ENCODE measurements around the gene RICTOR. TPM values are rescaled to one million over a fixed set of nuclear protein-coding genes. Genes with fewer than 3 reads are reported as not detected.

Gene RICTOR

DNA sequence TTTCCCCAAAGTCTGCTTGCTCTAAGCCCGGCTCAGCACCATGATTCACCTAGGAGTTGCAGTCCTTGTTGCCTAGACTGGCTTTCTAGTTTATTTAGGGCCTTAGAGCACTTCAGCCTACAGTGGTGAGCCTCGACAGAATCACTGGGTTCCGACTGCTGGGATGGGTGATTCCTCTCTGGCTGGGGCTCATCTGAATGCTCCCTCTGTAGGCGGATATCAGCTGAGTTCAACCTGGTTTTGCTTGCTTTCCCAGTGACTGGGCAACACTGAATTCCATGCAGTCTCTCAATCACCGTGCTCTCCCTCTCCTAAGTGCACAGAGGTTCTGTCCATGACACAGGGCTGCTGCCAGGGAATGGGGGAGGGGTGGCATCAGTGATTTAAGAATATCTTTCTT is 174.3 kb downstream of the RICTOR start:
- no peak overlapping the region for H3K4me3 ChIP-seq (ENCODE audit: low read length)
- no peaks in the 10 kb centered on the region for H3K4me1 ChIP-seq (ENCODE audit: control insufficient read depth, insufficient read depth, low read length)
- H3K36me3 ChIP-seq (ENCODE audit: insufficient read depth, low read length), result peaks cover 38% of the 10 kb centered on the region
- H3K9ac ChIP-seq (ENCODE audit: low read depth, low read length), result no peak overlapping the region
- H3K27me3 ChIP-seq (ENCODE audit: control insufficient read depth, insufficient read depth, low read length), result no peaks in the 10 kb centered on the region
- H3K9me3 ChIP-seq (replicated peaks; ENCODE audit: low read length), result no peaks in the 10 kb centered on the region
- no peak overlapping the region for H3K4me2 ChIP-seq (ENCODE audit: low read length)

DNA sequence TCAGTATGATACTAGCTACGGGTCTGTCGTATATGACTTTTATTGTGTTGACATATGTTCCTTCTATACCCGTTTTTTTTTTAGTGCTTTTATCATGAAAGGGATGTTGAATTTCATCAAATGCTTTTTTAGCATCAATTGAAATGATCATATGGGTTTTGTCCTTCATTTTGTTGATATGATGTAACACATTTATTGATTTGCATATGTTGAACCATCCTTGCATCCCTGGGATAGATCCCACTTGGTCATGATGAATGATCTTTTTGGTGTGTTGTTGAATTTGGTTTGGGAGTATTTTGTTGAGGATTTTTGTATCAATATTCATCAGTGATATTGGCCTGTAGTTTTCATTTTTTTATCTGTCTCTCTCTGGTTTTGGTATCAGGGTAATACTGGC is 177.4 kb downstream of the RICTOR start:
- no peaks in the 10 kb centered on the region for H3K4me1 ChIP-seq (ENCODE audit: control insufficient read depth, insufficient read depth, low read length)
- H3K4me2 ChIP-seq (ENCODE audit: low read length), result no peak overlapping the region
- peaks cover 19% of the 10 kb centered on the region for H3K36me3 ChIP-seq (ENCODE audit: insufficient read depth, low read length)
- no peak overlapping the region for H3K4me3 ChIP-seq (ENCODE audit: low read length)
- no peak overlapping the region for H3K9ac ChIP-seq (ENCODE audit: low read depth, low read length)
- no peaks in the 10 kb centered on the region for H3K27me3 ChIP-seq (ENCODE audit: control insufficient read depth, insufficient read depth, low read length)
- H3K9me3 ChIP-seq (replicated peaks; ENCODE audit: low read length), result no peaks in the 10 kb centered on the region

DNA sequence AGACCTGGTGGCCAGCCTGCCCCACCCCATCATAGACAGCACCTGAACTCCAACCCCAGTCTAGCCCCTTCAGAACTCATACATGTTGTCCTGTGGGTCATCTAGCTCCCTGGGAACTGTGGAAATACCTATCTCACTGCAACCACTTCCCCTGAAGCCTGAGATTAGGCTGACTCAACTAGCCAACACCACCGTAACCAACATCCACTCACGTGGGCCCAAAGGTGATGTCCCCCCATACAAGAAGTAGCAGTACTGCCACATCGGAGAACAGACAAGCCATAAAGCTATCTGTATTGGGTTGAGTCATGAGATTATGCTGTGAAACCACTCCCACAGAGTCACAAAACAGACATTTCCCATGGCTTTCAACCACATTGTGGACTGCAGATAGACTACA is 181.8 kb downstream of the RICTOR start:
- H3K9ac ChIP-seq (ENCODE audit: low read depth, low read length), result no peak overlapping the region
- H3K4me3 ChIP-seq (ENCODE audit: low read length), result no peak overlapping the region
- H3K4me1 ChIP-seq (ENCODE audit: control insufficient read depth, insufficient read depth, low read length), result no peaks in the 10 kb centered on the region
- H3K27me3 ChIP-seq (ENCODE audit: control insufficient read depth, insufficient read depth, low read length), result no peaks in the 10 kb centered on the region
- peaks cover 14% of the 10 kb centered on the region for H3K36me3 ChIP-seq (ENCODE audit: insufficient read depth, low read length)
- H3K9me3 ChIP-seq (replicated peaks; ENCODE audit: low read length), result no peaks in the 10 kb centered on the region
- H3K4me2 ChIP-seq (ENCODE audit: low read length), result no peak overlapping the region

DNA sequence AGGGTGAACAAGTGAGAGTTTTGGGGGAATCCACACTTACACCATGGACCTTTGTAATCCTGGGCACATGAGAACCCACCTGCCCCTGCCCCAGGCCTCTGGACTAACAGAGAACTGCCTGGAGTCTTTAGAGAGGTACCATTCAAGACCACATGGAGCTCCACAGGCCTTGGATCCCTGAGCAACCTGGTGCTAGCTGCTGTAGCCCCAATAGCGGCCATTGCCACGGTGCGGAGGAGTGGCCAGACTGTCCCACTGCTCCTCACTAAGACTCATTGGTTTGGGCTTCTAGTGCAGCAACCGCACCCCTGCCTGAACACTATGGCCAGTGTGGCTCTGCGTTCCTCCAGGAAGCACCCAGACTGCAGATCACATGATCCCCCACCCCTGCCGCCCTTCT is 182.6 kb downstream of the RICTOR start:
- Histone ChIP-seq H3K36me3 (ENCODE audit: insufficient read depth, low read length) (peaks cover 20% of the 10 kb centered on the region), H3K9me3 (replicated peaks; ENCODE audit: low read length) (no peaks in the 10 kb centered on the region), H3K9ac (ENCODE audit: low read depth, low read length) (no peak overlapping the region), H3K4me3 (ENCODE audit: low read length) (no peak overlapping the region), H3K4me2 (ENCODE audit: low read length) (no peak overlapping the region), H3K4me1 (ENCODE audit: control insufficient read depth, insufficient read depth, low read length) (no peaks in the 10 kb centered on the region), H3K27me3 (ENCODE audit: control insufficient read depth, insufficient read depth, low read length) (no peaks in the 10 kb centered on the region)

DNA sequence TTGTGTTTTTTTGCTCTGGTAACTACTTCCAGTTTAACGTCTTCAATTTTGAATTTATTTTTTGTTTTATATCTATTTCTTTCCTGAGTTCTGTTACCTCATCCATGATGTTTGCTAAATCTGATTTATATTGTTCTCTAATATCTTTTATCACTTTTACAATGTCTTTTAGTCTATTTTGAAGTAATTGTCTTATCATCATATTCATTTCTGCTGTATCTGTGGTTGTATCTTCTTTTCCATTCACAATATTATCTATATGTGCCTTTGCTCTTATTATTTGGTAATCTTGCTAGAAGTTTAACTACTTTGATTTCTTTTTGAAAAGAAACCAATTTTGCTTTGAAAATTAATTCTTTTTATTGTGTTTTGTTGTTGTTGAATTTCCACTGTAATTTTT is 184.8 kb downstream of the RICTOR start:
- Histone ChIP-seq H3K4me3 (ENCODE audit: low read length) (no peak overlapping the region), H3K27me3 (ENCODE audit: control insufficient read depth, insufficient read depth, low read length) (no peaks in the 10 kb centered on the region), H3K36me3 (ENCODE audit: insufficient read depth, low read length) (peaks cover 42% of the 10 kb centered on the region), H3K4me2 (ENCODE audit: low read length) (no peak overlapping the region), H3K9me3 (replicated peaks; ENCODE audit: low read length) (no peaks in the 10 kb centered on the region), H3K4me1 (ENCODE audit: control insufficient read depth, insufficient read depth, low read length) (no peaks in the 10 kb centered on the region), H3K9ac (ENCODE audit: low read depth, low read length) (no peak overlapping the region)

DNA sequence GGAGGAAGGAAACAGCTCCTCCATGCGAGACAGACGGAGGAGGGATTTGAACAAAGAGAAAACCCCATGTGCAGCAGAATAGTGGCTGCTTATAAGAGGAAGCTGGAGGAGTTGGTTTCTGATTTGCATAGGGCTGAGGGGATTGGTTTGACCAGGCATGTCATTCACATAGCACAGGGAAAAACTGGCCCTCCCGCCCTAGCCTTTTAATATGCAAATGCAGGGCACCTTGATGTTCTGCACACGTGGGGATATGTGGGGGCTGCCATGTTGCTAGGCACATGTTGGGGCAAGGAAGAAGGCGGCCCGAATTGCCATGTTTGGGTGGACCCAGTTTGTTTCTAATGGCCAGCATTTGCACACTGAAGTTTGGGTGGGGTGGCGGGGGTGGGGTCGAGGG is 186.2 kb downstream of the RICTOR start:
- no peak overlapping the region for H3K4me3 ChIP-seq (ENCODE audit: low read length)
- H3K9ac ChIP-seq (ENCODE audit: low read depth, low read length), result no peak overlapping the region
- no peaks in the 10 kb centered on the region for H3K4me1 ChIP-seq (ENCODE audit: control insufficient read depth, insufficient read depth, low read length)
- H3K27me3 ChIP-seq (ENCODE audit: control insufficient read depth, insufficient read depth, low read length), result no peaks in the 10 kb centered on the region
- H3K9me3 ChIP-seq (replicated peaks; ENCODE audit: low read length), result no peaks in the 10 kb centered on the region
- H3K4me2 ChIP-seq (ENCODE audit: low read length), result no peak overlapping the region
- H3K36me3 ChIP-seq (ENCODE audit: insufficient read depth, low read length), result peaks cover 51% of the 10 kb centered on the region

Small RNA genes within 50 kb of the gene (small RNA-seq; reads per million reads assigned to genes)
- gene AIG1P1, result not detected
